Sigmoid colon (tissue), 7 donors: ENCODE data around the gene ZNF575. TPM values are rescaled to one million over a fixed set of nuclear protein-coding genes. Genes with fewer than 3 reads are reported as not detected.
A peak's percentile ranks its signal among the peaks of the same experiment; 100 is the strongest.

ENCODE experiments used
- DNase-seq: peaks from one replicate; pipeline ENCODE4 v3.0.0-alpha.2; 2019
- H3K27ac ChIP-seq, 4 donors: fragments of 200-600 bp; sonication (generic); one replicate each; pipeline ENCODE4 v1.5.1; 2016 to 2019; ENCODE audit warnings: mild to moderate bottlenecking in 1 of 4
- H3K27me3 ChIP-seq, 3 donors: fragments of 200-600 bp; sonication (generic); one replicate each; pipeline ENCODE4 v1.5.1; 2019; ENCODE audit warnings: mild to moderate bottlenecking in 1 of 3
- H3K36me3 ChIP-seq, 4 donors: fragments of 200-600 bp; sonication (generic); one replicate each; pipeline ENCODE4 v1.5.1; 2016 to 2019
- H3K4me1 ChIP-seq, 4 donors: fragments of 200-600 bp; sonication (generic); one replicate each; pipeline ENCODE4 v1.5.1; 2017 to 2019
- H3K4me3 ChIP-seq, 4 donors: fragments of 200-600 bp; sonication (generic); one replicate each; pipeline ENCODE4 v1.5.1; 2017 to 2019; ENCODE audit warnings: mild to moderate bottlenecking in 2 of 4, moderate library complexity in 1 of 4
- H3K9me3 ChIP-seq, 4 donors: fragments of 200-600 bp in 3 of 4; sonication (generic) in 3 of 4; one replicate each; pipeline versions ENCODE4 v1.5.1 to v1.6.1; 2013 to 2019
- CTCF ChIP-seq, 4 experiments: fragments of 450-650 bp in 3 of 4; fragments of 200-600 bp in 1 of 4; IDR thresholded peaks; one replicate each; pipeline ENCODE4 v1.5.1; 2016 to 2019; ENCODE audit warnings: antibody characterized with exemption in 4 of 4, mild to moderate bottlenecking in 3 of 4, moderate library complexity in 2 of 4
- EP300 ChIP-seq, 4 donors: sonication (generic); formaldehyde crosslinking; IDR thresholded peaks; one replicate each; pipeline ENCODE4 v1.6.1; 2017; ENCODE audit warnings: antibody characterized with exemption in 4 of 4
- POLR2A ChIP-seq, 2 donors: fragments of 450-650 bp; IDR thresholded peaks; one replicate each; pipeline ENCODE4 v1.6.1; 2016; ENCODE audit warnings: antibody characterized with exemption in 2 of 2, mild to moderate bottlenecking in 2 of 2, moderate library complexity in 2 of 2
- POLR2AphosphoS5 ChIP-seq, 4 donors: sonication (generic); formaldehyde crosslinking; IDR thresholded peaks; one replicate each; pipeline ENCODE4 v1.6.1; 2017; ENCODE audit warnings: antibody characterized with exemption in 4 of 4
- WGBS, 2 donors: extraction: QIAGEN DNeasy Blood & Tissue Kit; methylation state at CpG; one replicate each; pipeline ENCODE4 v1.1.7; 2013; 5-methylcytosine and 5-hydroxymethylcytosine counted together
- intact Hi-C: fragments of 100-400 bp; cut with DNase I; formaldehyde crosslinking; loops from one replicate; pipeline ENCODE4 v1.15.1; 2023
- polyA plus RNA-seq, 3 donors: library from polyadenylated mRNA; stranded (reverse); fragments of 200-250 nt; gene quantifications; one replicate each; pipeline ENCODE4 v1.2.3, GENCODE V29; 2013
- total RNA-seq, 4 donors: library from RNA; depleted of rRNA; stranded (reverse); fragments of >200 nt; gene quantifications; one replicate each; pipeline ENCODE4 v1.1.0, GENCODE V29; 2016
- donor health status: healthy with polysubstance abuse.
- donor health status: Bipolar disorder and iron deficiency.
- donor health status: healthy.

ZNF575 gene
- total and polyA plus RNA-seq, 7 donors, result 0.14 to 4.2 (median 4.1) TPM; not detected in 3

- Histone ChIP-seq H3K27me3 (no peaks in the 10 kb centered on the region), H3K27ac (peak overlapping the region; percentile 69 to 86 (median 78)), H3K4me3 (peak overlapping the region; percentile 16 to 77 (median 50)), H3K36me3 (peaks cover 0 to 8% (median 0%) of the 10 kb centered on the region in 4 donors), H3K4me1 (peaks cover 0 to 31% (median 28%) of the 10 kb centered on the region in 4 donors), H3K9me3 (no peaks in the 10 kb centered on the region)
- 70 to 74% methylated on average over 37 of the region's 37 CpGs for WGBS, 2 donors
- DNase-seq, result no peak
- TF ChIP-seq EP300 (IDR thresholded peaks at IDR 0.05) (no peak), CTCF (IDR thresholded peaks at IDR 0.05) (no peak), POLR2A (IDR thresholded peaks at IDR 0.05) (no peak), POLR2AphosphoS5 (IDR thresholded peaks at IDR 0.05) (no peak)
- intact Hi-C loops, result loop anchor here (1.0 kb wide), 1 partner anchor 20 kb away; the partner anchor contains the start of genes IRGQ and ZNF576
Measured at GRCh38 chr19:43575955-43576878, 43.2 kb downstream of the ZNF575 start.

GRCh38 chr19:43578787-43579186 is 45.8 kb downstream of the ZNF575 start:
- no peak for DNase-seq
- H3K4me1 ChIP-seq, result peaks cover 0 to 41% (median 38%) of the 10 kb centered on the region in 4 donors
- no peak overlapping the region for H3K27ac ChIP-seq
- intact Hi-C loops, result no loop called here
- WGBS, 2 donors, result 74 to 85% methylated on average over 3 of the region's 3 CpGs
- no peak overlapping the region for H3K4me3 ChIP-seq
- TF ChIP-seq CTCF (IDR thresholded peaks at IDR 0.05) (no peak), EP300 (IDR thresholded peaks at IDR 0.05) (no peak), POLR2A (IDR thresholded peaks at IDR 0.05) (no peak), POLR2AphosphoS5 (IDR thresholded peaks at IDR 0.05) (no peak)
- H3K27me3 ChIP-seq, result no peaks in the 10 kb centered on the region
- H3K9me3 ChIP-seq, result no peaks in the 10 kb centered on the region
- no peaks in the 10 kb centered on the region for H3K36me3 ChIP-seq

- H3K9me3 ChIP-seq, result no peaks in the 10 kb centered on the region
- no peak for DNase-seq
- WGBS, 2 donors, result 81 to 83% methylated on average over 7 of the region's 7 CpGs
- H3K4me1 ChIP-seq, result peaks cover 0 to 28% (median 26%) of the 10 kb centered on the region in 4 donors
- TF ChIP-seq CTCF (IDR thresholded peaks at IDR 0.05) (no peak), EP300 (IDR thresholded peaks at IDR 0.05) (no peak), POLR2A (IDR thresholded peaks at IDR 0.05) (no peak), POLR2AphosphoS5 (IDR thresholded peaks at IDR 0.05) (no peak)
- no peaks in the 10 kb centered on the region for H3K27me3 ChIP-seq
- peaks cover 0 to 6% (median 1%) of the 10 kb centered on the region in 4 donors for H3K36me3 ChIP-seq
- intact Hi-C loops, result no loop called here
- peak overlapping the region in 3 of 4 donors; percentile 47 to 55 (median 54) for H3K4me3 ChIP-seq
- H3K27ac ChIP-seq, result peak overlapping the region; percentile 62 to 77 (median 74)
Measured at GRCh38 chr19:43581467-43581866, 48.5 kb downstream of the ZNF575 start.

- H3K4me1 ChIP-seq, result peaks cover 0 to 28% (median 26%) of the 10 kb centered on the region in 4 donors
- H3K4me3 ChIP-seq, result no peak overlapping the region
- no peak for TF ChIP-seq EP300 (IDR thresholded peaks at IDR 0.05)
- no peak for TF ChIP-seq POLR2A (IDR thresholded peaks at IDR 0.05)
- WGBS, 2 donors, result 85 to 88% methylated on average over 2 of the region's 2 CpGs
- no peaks in the 10 kb centered on the region for H3K9me3 ChIP-seq
- no peak for DNase-seq
- intact Hi-C loops, result no loop called here
- no peaks in the 10 kb centered on the region for H3K27me3 ChIP-seq
- H3K36me3 ChIP-seq, result peaks cover 0 to 8% (median 3%) of the 10 kb centered on the region in 4 donors
- H3K27ac ChIP-seq, result no peak overlapping the region
Measured at GRCh38 chr19:43582495-43582894, 49.5 kb downstream of the ZNF575 start.

- no peak for DNase-seq
- Histone ChIP-seq H3K36me3 (peaks cover 0 to 19% (median 5%) of the 10 kb centered on the region in 4 donors), H3K4me3 (no peak overlapping the region), H3K27ac (no peak overlapping the region), H3K4me1 (peaks cover 0 to 28% (median 26%) of the 10 kb centered on the region in 4 donors), H3K9me3 (no peaks in the 10 kb centered on the region), H3K27me3 (no peaks in the 10 kb centered on the region)
- TF ChIP-seq POLR2A (IDR thresholded peaks at IDR 0.05), result no peak
- TF ChIP-seq POLR2AphosphoS5 (IDR thresholded peaks at IDR 0.05), result no peak
- no peak for TF ChIP-seq EP300 (IDR thresholded peaks at IDR 0.05)
- TF ChIP-seq CTCF (IDR thresholded peaks at IDR 0.05), result no peak
- WGBS, 2 donors, result 86 to 93% methylated on average over 1 of the region's 1 CpG
- intact Hi-C loops, result no loop called here
Measured at GRCh38 chr19:43584484-43584883, 51.5 kb downstream of the ZNF575 start.
